GM19438 (cell line): Measurements from ENCODE around the gene CDH8.
"Not testable (repeated sequence)": the region's sequence is repeated elsewhere in the genome, so short reads cannot be mapped to it uniquely, and the experiment has no call there.

Experiments
- ATAC-seq: cut with Tn5 transposase; IDR thresholded peaks from one replicate; pipeline ENCODE4 v1.9.1; 2021; ENCODE audit warnings: low read depth; ENCODE audit not compliant: unreplicated experiment

The CDH8 gene

DNA sequence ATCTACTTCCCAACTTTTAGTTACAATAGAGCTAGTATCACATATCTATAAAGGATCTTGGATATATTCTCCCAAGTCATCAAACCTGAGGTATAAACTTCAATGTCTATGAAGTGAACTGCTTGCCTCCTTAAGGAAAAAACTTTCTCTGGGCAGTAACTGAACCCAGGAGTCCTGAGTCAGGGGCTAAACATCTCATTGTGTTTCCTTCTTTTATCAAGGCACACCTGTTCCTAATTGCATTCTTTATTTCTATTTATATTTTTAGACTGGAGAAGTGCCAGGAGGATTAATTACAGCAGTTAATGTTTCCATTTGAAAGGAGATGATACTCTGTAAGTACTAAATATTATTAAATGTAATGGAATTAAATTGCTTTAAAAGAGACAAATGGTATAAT is 98.6 kb downstream of the CDH8 start:
- ATAC-seq = no peak

DNA sequence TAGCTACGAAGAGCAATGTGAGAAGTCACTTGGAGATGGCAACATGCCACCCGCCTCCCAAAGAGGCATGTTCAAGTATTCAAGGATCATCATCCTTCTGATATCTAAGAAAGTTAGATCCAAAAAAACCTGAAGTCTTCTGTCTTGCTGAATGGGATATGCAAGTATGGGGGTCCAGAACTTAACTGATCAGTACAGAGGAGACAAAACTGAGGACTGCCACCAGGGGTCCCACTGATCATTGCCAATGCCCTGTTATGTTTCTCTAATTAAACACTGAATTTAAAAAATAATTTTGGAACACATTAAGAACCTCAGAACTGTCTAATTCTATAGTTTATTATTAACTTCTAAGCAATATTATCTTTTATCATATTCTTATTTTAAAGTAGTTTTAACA is 99.7 kb downstream of the CDH8 start:
- ATAC-seq = no peak

GRCh38 chr16:61934601-61935000 is 101.6 kb downstream of the CDH8 start:
- no peak for ATAC-seq

- no peak for ATAC-seq
These were observed 106.5 kb downstream of the CDH8 start for GRCh38 chr16:61929776-61930175.

DNA sequence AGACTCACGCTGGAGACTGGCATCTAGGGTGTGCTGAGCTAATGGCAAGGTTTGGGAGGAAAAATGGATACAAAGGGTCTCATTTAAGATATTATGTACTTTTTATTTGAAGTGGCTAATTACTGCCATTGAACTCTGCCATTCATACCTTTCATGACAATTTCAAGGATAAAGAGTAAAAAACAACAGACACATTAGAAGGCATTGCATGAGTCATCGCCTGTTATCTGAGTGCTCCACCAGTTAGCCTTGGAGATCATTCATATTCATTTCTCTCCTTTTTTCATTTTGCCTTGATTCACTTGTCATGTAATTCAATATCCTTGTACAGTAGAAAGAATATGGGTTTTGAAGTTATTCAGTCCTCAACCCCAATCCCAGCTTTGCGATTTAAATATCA is 109.5 kb downstream of the CDH8 start:
- ATAC-seq = no peak

DNA sequence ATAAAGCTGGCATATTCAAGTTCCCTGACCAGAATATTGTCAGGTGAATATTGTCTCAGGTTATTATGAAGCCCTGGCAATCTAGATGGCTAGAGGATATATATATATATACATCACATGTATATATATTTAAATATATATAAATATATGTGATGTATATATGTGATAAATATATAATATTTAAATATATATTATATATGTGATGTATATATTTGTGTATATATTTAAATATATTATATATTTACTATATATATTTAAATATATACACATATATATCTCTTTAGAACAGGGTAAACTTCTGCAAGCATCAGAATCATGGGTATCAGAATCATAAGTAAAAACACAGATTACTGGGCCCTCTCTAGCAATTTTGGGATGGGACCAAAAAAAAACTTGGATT is 112.6 kb downstream of the CDH8 start:
- no peak for ATAC-seq

GRCh38 chr16:61921373-61921772 is 114.9 kb downstream of the CDH8 start:
- ATAC-seq = no peak

DNA sequence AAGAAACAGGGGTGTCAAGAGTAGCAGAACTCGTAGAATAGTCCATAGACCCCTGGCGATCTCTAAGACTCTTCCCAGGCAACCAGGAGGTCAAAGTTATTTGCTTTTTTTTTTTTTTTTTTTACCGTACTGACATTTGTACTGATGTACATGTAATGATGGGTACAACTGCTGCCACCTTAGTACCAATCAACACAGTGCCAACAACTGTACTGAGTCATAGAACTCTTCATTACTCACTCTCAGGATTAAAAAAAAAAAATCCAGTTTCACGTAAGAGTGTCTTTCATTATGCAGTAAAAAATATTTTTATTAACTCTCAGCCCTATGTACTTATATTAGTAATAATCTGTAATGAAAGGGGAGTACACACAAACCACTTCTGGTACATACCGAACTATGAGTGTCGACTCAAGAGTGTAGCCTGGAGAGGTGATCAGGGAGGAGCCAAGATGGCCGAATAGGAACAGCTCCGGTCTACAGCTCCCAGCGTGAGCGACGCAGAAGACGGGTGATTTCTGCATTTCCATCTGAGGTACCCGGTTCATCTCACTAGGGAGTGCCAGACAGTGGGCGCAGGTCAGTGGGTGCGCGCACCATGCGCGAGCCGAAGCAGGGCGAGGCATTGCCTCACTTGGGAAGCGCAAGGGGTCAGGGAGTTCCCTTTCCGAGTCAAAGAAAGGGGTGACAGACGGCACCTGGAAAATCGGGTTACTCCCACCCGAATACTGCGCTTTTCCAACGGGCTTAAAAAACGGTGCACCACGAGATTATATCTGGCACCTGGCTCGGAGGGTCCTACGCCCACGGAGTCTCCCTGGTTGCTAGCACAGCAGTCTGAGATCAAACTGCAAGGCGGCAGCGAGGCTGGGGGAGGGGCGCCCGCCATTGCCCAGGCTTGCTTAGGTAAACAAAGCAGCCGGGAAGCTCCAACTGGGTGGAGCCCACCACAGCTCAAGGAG is 118.1 kb downstream of the CDH8 start:
- not testable (repeated sequence) for ATAC-seq

DNA sequence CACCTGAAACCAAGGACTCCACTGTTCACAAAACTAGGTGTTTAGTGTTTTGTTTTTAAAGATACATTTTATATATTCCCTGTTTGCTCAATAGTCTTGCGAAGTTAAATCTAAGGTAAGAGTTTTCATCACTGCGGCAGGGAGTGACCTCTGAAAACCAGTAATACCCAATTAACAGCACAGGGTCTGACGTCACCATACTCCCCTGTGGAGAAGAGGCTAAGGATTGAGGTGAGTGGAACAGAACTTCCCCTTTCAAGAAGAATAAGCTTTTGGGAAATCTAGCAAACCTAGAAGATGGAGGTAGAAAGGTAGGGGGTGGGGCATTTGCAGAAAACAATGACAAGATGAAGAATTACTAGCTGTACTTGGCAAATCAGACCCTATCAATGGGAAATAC is 120.7 kb downstream of the CDH8 start:
- ATAC-seq = no peak

GRCh38 chr16:61909074-61909473 is 127.2 kb downstream of the CDH8 start:
- ATAC-seq = no peak

GRCh38 chr16:61908426-61908825 is 127.8 kb downstream of the CDH8 start:
- ATAC-seq = no peak

- no peak for ATAC-seq
These were observed 134.5 kb downstream of the CDH8 start for GRCh38 chr16:61901689-61902088.

DNA sequence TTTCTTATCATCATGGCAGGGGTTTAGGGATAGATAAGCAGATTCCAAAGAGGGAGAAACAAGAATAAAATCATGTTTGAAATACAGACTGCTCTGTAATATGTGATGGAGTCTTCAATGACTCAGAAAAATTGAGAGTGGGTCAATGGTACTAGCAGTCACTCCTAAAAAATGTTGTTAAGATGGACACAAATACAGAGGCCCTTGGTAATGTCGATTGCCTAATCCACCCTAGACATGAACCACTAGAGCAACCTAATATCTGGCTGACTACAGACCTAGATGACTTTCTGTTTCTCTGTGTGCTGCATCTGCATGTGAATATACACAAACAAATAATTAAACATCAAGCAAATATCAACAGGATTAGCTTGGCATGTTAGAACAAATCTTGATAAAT is 135.8 kb downstream of the CDH8 start:
- ATAC-seq = no peak

- ATAC-seq = no peak
These were observed 138.6 kb downstream of the CDH8 start for GRCh38 chr16:61897657-61898056.

DNA sequence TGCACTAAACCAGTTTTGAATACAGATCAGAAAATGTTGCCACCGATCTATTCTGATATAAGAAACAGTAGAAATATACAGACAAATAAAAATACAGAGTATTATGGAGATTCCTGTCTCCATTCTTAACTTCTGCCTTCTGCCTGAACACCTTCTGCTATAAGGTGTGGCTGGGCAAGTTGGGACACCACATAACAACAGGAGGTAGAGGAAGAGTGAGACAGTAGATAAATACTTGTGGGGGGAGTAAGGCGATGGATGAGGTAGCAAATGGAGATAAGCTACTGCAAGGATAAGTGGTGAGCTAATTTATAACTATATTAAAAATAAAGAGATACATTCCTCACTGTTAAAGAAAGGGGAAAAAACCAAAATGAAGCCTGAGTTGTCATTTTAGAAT is 143.7 kb downstream of the CDH8 start:
- ATAC-seq = no peak

GRCh38 chr16:61891460-61891859 is 144.8 kb downstream of the CDH8 start:
- ATAC-seq = no peak

GRCh38 chr16:61890386-61890785 is 145.9 kb downstream of the CDH8 start:
- no peak for ATAC-seq

DNA sequence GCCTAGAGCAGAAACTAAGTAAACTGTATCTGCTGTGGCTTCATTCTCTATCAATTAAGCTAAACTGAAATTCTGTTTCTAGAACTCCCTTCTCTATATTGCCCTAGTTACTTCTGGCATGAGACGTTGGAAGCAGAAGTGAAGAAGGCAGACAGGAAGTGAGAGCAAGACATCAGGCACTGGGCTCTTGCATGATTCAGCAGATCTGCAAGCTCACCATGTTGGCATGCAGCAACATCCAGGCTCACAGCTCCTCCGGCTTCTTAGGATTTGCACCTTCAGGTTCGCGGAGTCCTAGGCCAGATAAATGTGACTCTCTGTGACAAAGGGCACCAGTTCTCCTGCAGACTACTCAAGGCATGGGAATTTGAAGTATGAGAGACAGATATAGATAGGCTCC is 148.3 kb downstream of the CDH8 start:
- ATAC-seq = no peak

GRCh38 chr16:61885343-61885742 is 150.9 kb downstream of the CDH8 start:
- ATAC-seq = no peak

GRCh38 chr16:61879306-61879705 is 156.9 kb downstream of the CDH8 start:
- no peak for ATAC-seq

GRCh38 chr16:61877436-61877835 is 158.8 kb downstream of the CDH8 start:
- no peak for ATAC-seq

DNA sequence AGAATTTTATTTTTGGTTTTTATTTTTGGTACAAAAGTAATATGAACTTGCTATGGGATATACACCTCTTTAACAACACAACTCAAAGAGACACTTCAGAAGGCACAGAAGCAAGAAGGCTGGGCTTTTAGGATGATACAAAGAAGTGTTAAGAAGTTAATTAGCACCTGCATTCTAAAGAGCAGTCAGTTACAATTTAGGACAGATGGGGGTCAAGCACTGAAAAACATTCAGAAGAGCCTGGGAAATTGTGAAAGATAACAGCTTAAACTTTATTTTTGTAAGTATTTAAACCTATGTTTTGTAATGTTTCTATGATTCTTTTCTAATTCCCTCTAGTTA is 163.5 kb downstream of the CDH8 start:
- no peak for ATAC-seq
